Neuronal stem cell (in vitro differentiated cells): ENCODE measurements around the gene PTPN21.

Experiments
- DNase-seq: peaks from one replicate; pipeline ENCODE4 v3.0.0-alpha.2; 2013; ENCODE audit warnings: low spot score
- H2AFZ ChIP-seq: one replicate; pipeline ENCODE4 v1.6.1; 2013; ENCODE audit warnings: mild to moderate bottlenecking, low read length, inconsistent platforms
- H2AK5ac ChIP-seq: 2 replicates; pipeline ENCODE4 v1.6.1; 2013; ENCODE audit warnings: low read depth, mild to moderate bottlenecking, inconsistent platforms, low read length, moderate library complexity, mixed read lengths
- H2BK120ac ChIP-seq: 2 replicates; pipeline ENCODE4 v1.6.1; 2013; ENCODE audit warnings: low read depth, mild to moderate bottlenecking, inconsistent platforms, low read length, moderate library complexity, mixed read lengths
- H2BK12ac ChIP-seq: one replicate; pipeline ENCODE4 v1.6.1; 2013; ENCODE audit warnings: low read length, inconsistent platforms
- H2BK15ac ChIP-seq: 2 replicates; pipeline ENCODE4 v1.6.1; 2013; ENCODE audit warnings: mild to moderate bottlenecking, low read length, inconsistent platforms, mixed read lengths
- H2BK5ac ChIP-seq: one replicate; pipeline ENCODE4 v1.6.1; 2013; ENCODE audit warnings: inconsistent platforms, mild to moderate bottlenecking, low read length, moderate library complexity
- H3K14ac ChIP-seq: one replicate; pipeline ENCODE4 v1.6.1; 2013; ENCODE audit warnings: low read length, inconsistent platforms
- H3K18ac ChIP-seq: 2 replicates; pipeline ENCODE4 v1.6.1; 2013; ENCODE audit warnings: low read length, inconsistent platforms
- H3K23ac ChIP-seq: 2 replicates; pipeline ENCODE4 v1.6.1; 2013; ENCODE audit warnings: low read depth, mild to moderate bottlenecking, mixed read lengths, low read length, inconsistent platforms; ENCODE audit not compliant: poor library complexity
- H3K27ac ChIP-seq: replicated peaks from 3 replicates; pipeline ENCODE4 v1.5.1; 2013; ENCODE audit warnings: low read length, inconsistent platforms
- H3K27me3 ChIP-seq, 3 experiments: 2 replicates each; pipeline ENCODE4 v1.6.1; 2013; ENCODE audit warnings: low read length in 3 of 3, mild to moderate bottlenecking in 2 of 3, inconsistent platforms in 1 of 3, low read depth in 1 of 3, mixed read lengths in 1 of 3, moderate library complexity in 1 of 3; ENCODE audit not compliant: control insufficient read depth in 3 of 3, insufficient read depth in 3 of 3
- H3K36me3 ChIP-seq, 2 donors: replicated peaks in 1 of 2; 2 replicates each; pipeline ENCODE4 v1.6.1; 2013; ENCODE audit warnings: low read length in 2 of 2; ENCODE audit not compliant: control insufficient read depth in 2 of 2, insufficient read depth in 2 of 2
- H3K4ac ChIP-seq: 2 replicates; pipeline ENCODE4 v1.6.1; 2013; ENCODE audit warnings: inconsistent platforms, mild to moderate bottlenecking, low read length, moderate library complexity
- H3K4me1 ChIP-seq, 2 donors: 1 replicate in 1 of 2; 2 replicates in 1 of 2; pipeline ENCODE4 v1.6.1; 2013; ENCODE audit warnings: low read length in 2 of 2, low read depth in 1 of 2; ENCODE audit not compliant: control insufficient read depth in 2 of 2, insufficient read depth in 1 of 2
- H3K4me2 ChIP-seq: one replicate; pipeline ENCODE4 v1.6.1; 2013; ENCODE audit warnings: mild to moderate bottlenecking, low read length, inconsistent platforms; ENCODE audit not compliant: insufficient read depth, poor library complexity, severe bottlenecking
- H3K4me3 ChIP-seq, 2 donors: 2 replicates each; pipeline ENCODE4 v1.5.1; 2013; ENCODE audit warnings: low read length in 2 of 2, mild to moderate bottlenecking in 2 of 2, inconsistent platforms in 1 of 2, moderate library complexity in 1 of 2
- H3K79me1 ChIP-seq: one replicate; pipeline ENCODE4 v1.6.1; 2013; ENCODE audit warnings: low read depth, mild to moderate bottlenecking, inconsistent platforms, low read length, moderate library complexity
- H3K9ac ChIP-seq: one replicate; pipeline ENCODE4 v1.6.1; 2013; ENCODE audit warnings: mild to moderate bottlenecking, low read depth, low read length, inconsistent platforms; ENCODE audit not compliant: poor library complexity
- H3K9me3 ChIP-seq, 2 donors: replicated peaks in 1 of 2; 2 replicates each; pipeline versions ENCODE3 to v1.6.1; 2013; ENCODE audit warnings: low read length in 2 of 2, mild to moderate bottlenecking in 2 of 2, inconsistent platforms in 1 of 2, low read depth in 1 of 2, mixed read lengths in 1 of 2, moderate library complexity in 1 of 2; ENCODE audit not compliant: control insufficient read depth in 2 of 2, insufficient read depth in 1 of 2
- H4K8ac ChIP-seq: one replicate; pipeline ENCODE4 v1.6.1; 2013; ENCODE audit warnings: low read depth, mild to moderate bottlenecking, inconsistent platforms, low read length, moderate library complexity
- H4K91ac ChIP-seq: one replicate; pipeline ENCODE4 v1.6.1; 2013; ENCODE audit warnings: low read length, low read depth, mild to moderate bottlenecking, inconsistent platforms; ENCODE audit not compliant: poor library complexity
- WGBS, 2 donors: extraction: QIAGEN DNeasy Blood & Tissue Kit; methylation state at CpG; one replicate each; pipeline ENCODE4 v1.1.7; 2013; ENCODE audit warnings: missing lambda C conversion rate in 2 of 2, mixed read lengths in 1 of 2; ENCODE audit not compliant: insufficient read length in 2 of 2, insufficient replicate concordance in 1 of 2; ENCODE audit errors: extremely low coverage in 2 of 2; 5-methylcytosine and 5-hydroxymethylcytosine counted together

PTPN21 gene

GRCh38 chr14:88488081-88488480, 66.7 kb downstream of the PTPN21 start:
- Histone ChIP-seq H3K27ac (no peak overlapping the region), H2BK15ac (no peak overlapping the region), H3K18ac (no peak overlapping the region), H3K79me1 (no peaks in the 10 kb centered on the region), H3K9ac (no peak overlapping the region), H3K4me1 (peaks cover 3% of the 10 kb centered on the region in 2 donors), H3K4me2 (no peak overlapping the region), H3K36me3 (peaks cover 17 to 55% of the 10 kb centered on the region in 2 donors), H4K91ac (no peak overlapping the region), H2BK12ac (no peak overlapping the region), H2AK5ac (no peak overlapping the region), H3K9me3 (no peaks in the 10 kb centered on the region), H2AFZ (no peak overlapping the region), H3K27me3 (no peaks in the 10 kb centered on the region), H3K4me3 (no peak overlapping the region), H2BK120ac (no peak overlapping the region), H2BK5ac (no peak overlapping the region), H3K4ac (no peak overlapping the region), H3K23ac (no peak overlapping the region), H4K8ac (no peak overlapping the region), H3K14ac (no peak overlapping the region)
- WGBS, 2 donors = no CpG with 5 or more reads among the region's 7 CpGs
- no peak for DNase-seq

DNA sequence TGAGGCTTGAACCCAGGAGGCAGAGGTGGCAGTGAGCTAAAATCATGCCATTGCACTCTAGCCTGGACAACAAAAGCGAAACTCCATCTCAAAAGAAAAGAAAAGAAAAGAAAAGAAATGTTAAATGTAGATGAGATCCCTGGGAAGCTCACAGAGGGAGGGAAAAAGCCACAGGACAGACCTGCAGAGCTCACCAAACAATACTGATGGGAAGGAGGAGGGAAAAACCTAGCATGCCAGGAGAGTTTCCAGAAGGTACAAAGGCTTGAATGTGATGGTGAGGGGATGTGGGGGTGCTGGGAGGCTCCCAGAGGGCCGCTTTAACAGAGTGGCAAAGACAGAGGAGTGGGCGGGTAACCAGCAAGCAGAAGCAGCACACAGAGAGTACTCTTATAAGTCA, 72.3 kb downstream of the PTPN21 start:
- no peak overlapping the region for H3K27ac ChIP-seq
- WGBS, 2 donors = no CpG with 5 or more reads among the region's 3 CpGs
- H3K36me3 ChIP-seq = peaks cover 40 to 64% of the 10 kb centered on the region in 2 donors

DNA sequence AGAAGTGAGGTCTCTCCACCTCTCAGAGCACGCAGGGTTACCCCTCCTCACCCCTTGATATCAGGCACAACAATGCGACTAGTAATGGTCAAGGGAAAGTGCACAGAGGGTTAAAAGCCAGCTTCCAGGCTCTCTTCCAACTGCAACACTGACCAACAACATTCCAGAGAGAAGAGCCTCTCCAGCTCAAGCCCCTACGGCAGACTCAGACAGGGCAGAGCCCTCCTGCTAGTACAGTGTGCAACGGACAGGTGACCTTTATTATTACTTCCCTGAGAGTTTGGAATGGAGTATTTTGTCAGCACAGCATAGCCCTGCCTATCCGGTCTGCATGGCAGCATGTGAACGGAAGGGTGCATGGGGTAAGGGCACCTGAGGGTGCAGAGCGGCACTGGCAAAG, 73.0 kb downstream of the PTPN21 start:
- Histone ChIP-seq H2BK15ac (no peak overlapping the region), H2AFZ (no peak overlapping the region), H2AK5ac (no peak overlapping the region), H2BK120ac (no peak overlapping the region), H4K91ac (no peak overlapping the region), H3K23ac (no peak overlapping the region), H3K4me3 (no peak overlapping the region), H3K4me2 (no peak overlapping the region), H2BK5ac (no peak overlapping the region), H3K4ac (no peak overlapping the region), H4K8ac (peak overlapping the region; percentile 72), H2BK12ac (no peak overlapping the region), H3K79me1 (peaks cover 5% of the 10 kb centered on the region), H3K9me3 (no peaks in the 10 kb centered on the region), H3K36me3 (peaks cover 44 to 70% of the 10 kb centered on the region in 2 donors), H3K4me1 (no peaks in the 10 kb centered on the region), H3K9ac (no peak overlapping the region), H3K18ac (no peak overlapping the region), H3K27me3 (no peaks in the 10 kb centered on the region), H3K14ac (no peak overlapping the region), H3K27ac (no peak overlapping the region)
- DNase-seq = no peak
- WGBS, 2 donors = no CpG with 5 or more reads among the region's 7 CpGs

More for the DNA sequence above, 72.3 kb downstream of the PTPN21 start:
- no peak overlapping the region for H3K4ac ChIP-seq
- no peak overlapping the region for H4K8ac ChIP-seq
- no peak for DNase-seq
- no peaks in the 10 kb centered on the region for H3K27me3 ChIP-seq
- H2AK5ac ChIP-seq = no peak overlapping the region
- H3K79me1 ChIP-seq = peaks cover 5% of the 10 kb centered on the region
- no peak overlapping the region for H3K14ac ChIP-seq
- H3K9ac ChIP-seq = no peak overlapping the region
- no peak overlapping the region for H2AFZ ChIP-seq
- peak overlapping the region in 1 of 2 donors; percentile 22 for H3K4me3 ChIP-seq
- H2BK5ac ChIP-seq = no peak overlapping the region
- H2BK120ac ChIP-seq = no peak overlapping the region
- no peak overlapping the region for H3K18ac ChIP-seq
- no peak overlapping the region for H3K23ac ChIP-seq
- no peaks in the 10 kb centered on the region for H3K4me1 ChIP-seq
- H3K4me2 ChIP-seq = no peak overlapping the region
- no peak overlapping the region for H2BK12ac ChIP-seq
- no peak overlapping the region for H2BK15ac ChIP-seq
- no peak overlapping the region for H4K91ac ChIP-seq
- H3K9me3 ChIP-seq = no peaks in the 10 kb centered on the region

GRCh38 chr14:88481059-88481458, 73.7 kb downstream of the PTPN21 start:
- H3K14ac ChIP-seq = no peak overlapping the region
- H2BK120ac ChIP-seq = no peak overlapping the region

More at GRCh38 chr14:88481059-88481458, 73.7 kb downstream of the PTPN21 start:
- H3K23ac ChIP-seq = no peak overlapping the region
- H3K4me1 ChIP-seq = no peaks in the 10 kb centered on the region
- WGBS, 2 donors = no CpG with 5 or more reads among the region's 2 CpGs
- no peak overlapping the region for H2AFZ ChIP-seq
- no peak overlapping the region for H2BK5ac ChIP-seq
- H2BK15ac ChIP-seq = no peak overlapping the region
- no peaks in the 10 kb centered on the region for H3K9me3 ChIP-seq
- H2AK5ac ChIP-seq = no peak overlapping the region
- no peak overlapping the region for H3K4me3 ChIP-seq
- no peak overlapping the region for H3K9ac ChIP-seq
- H4K91ac ChIP-seq = no peak overlapping the region
- peaks cover 47 to 76% of the 10 kb centered on the region in 2 donors for H3K36me3 ChIP-seq
- H3K4me2 ChIP-seq = no peak overlapping the region
- no peak overlapping the region for H4K8ac ChIP-seq
- H3K79me1 ChIP-seq = peaks cover 5% of the 10 kb centered on the region
- H3K27ac ChIP-seq = no peak overlapping the region
- H2BK12ac ChIP-seq = no peak overlapping the region
- DNase-seq = no peak
- H3K18ac ChIP-seq = no peak overlapping the region
- no peaks in the 10 kb centered on the region for H3K27me3 ChIP-seq
- H3K4ac ChIP-seq = no peak overlapping the region
